Muscle of arm (tissue), 12 donors: Measurements from ENCODE around the gene SELENOI. TPM values are rescaled to one million over a fixed set of nuclear protein-coding genes. Genes with fewer than 3 reads are reported as not detected.

Experiments
- DNase-seq: peaks from one replicate; pipeline ENCODE4 v3.0.0-alpha.2; 2013
- polyA plus RNA-seq, 12 donors: library from polyadenylated mRNA; unstranded; fragments of 120-200 nt; gene quantifications; one replicate each; pipeline ENCODE4 v1.2.1, GENCODE V29; 2013; ENCODE audit not compliant: insufficient read length in 12 of 12

The SELENOI gene
- polyA plus RNA-seq, 12 donors: 9.8 to 14.6 (median 11.7) TPM; not detected in 1

DNA sequence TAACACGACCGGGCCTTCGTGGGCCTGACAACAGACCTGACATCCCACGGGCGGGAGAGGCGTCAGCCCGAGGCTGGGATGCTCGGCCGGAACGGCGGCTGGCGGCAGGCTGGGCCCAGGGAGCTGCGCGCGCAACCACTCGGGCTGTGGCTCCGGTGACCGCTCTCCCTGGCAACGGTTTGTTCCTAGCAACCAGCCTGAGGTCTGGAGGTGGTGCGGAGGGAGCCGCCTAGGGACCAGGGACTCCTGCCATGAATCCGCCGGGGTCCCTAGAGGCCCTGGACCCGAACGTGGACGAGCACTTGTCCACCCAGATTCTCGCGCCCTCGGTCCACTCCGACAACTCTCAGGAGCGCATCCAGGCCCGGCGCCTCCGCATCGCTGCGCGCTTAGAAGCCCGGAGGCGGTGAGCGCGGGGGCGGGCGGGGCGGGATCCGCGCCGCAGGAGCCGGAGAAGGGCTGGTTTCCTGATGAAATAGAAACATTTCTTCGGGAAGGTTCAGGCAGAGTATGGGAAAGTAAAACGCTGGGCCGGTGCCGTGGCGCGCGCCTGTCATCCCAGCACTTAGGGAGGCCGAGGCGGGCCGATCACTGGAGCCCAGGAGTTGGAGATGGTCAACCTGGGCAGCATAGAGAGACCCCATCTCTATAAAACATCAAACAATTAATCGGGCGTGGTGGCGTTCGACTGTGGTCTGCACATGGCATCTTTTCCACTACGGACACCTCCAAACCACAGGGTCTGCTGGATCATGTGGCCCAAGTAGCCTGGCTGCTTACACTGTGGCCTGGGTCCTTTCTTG, 56.0 kb downstream of the SELENOI start, which contains the start of gene DRC1:
TSS of gene DRC1 (plus strand) at position 182 of the 803 bp plus-strand sequence. CDS start at position 252, 70 bp downstream.
- peak; percentile 61 for DNase-seq

DNA sequence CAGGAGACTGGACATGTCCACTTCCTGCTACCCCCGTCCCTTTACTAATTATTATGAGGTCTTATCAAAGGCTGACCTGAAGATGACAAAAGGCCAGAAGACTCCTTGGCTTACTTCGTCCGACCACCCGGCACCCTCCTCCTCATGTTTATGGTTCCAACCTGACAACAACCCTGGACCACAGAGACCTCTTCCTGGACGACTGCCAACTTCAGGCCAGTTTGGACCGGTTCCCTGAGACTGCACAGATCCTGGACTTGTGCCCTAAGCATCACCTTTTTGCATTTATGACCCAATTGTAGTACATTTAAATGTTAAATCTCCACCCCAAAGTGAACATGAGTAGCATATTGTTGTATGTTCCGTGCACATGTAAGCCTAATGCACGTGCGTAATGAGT, 61.6 kb downstream of the SELENOI start:
- DNase-seq: no peak

DNA sequence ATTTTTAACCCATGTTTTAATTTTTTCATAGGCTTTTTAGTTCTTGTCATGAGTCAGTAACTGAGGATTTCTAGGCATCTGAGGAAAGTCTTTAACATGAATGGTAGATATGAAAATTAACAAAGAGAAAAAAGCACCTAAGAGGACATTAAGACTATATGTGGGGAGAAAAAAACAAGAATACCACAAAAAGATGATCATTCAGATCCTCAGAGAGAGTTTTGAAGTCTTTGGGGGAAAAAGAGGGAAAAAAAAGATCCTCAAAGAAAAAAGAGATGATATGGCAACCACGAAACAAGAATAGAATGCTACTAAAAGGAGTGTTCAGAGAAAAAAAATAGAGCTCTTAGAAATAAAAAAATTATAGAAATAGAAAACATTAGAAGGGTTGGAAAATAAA, 63.8 kb downstream of the SELENOI start:
- no peak for DNase-seq

DNA sequence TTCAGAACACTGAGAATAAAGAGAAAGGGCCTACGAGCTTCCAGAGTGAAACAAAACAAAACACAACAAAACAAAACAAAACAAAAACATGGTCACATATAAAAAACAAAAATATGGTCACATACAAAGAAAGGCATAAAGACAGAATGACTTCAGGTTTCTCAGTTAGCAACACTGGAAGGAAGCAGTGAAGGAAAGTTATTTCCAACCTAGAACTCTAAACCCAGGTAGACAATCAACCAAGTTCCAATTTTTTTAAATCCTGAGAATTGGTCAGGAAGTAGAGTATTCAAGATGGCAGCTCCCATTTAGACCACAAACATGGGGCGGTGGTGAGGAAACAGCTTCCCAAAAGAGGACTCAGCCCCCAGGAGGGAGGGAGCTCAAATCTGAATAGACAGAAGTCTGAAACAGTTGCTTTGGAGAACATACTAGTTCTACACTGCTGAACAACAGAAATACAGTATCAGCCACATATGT, 64.9 kb downstream of the SELENOI start:
- DNase-seq: no peak

DNA sequence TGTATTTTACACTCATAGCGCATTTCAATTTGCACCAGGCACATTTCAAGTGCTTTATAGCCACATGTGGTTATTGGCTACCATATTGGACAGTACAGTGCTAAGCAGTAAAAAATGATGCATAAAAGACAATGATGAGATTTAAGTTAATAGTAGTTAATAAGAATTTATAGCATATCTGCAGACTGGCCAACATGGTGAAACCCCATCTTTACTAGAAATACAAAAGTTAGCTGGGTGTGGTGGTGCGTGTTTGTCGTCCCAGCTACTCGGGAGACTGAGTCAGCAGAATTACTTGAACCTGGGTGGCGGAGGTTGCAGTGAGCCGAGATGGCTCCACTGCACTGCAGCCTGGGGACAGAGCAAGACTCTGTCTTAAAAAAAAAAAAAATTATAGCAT, 65.5 kb downstream of the SELENOI start:
- no peak for DNase-seq

DNA sequence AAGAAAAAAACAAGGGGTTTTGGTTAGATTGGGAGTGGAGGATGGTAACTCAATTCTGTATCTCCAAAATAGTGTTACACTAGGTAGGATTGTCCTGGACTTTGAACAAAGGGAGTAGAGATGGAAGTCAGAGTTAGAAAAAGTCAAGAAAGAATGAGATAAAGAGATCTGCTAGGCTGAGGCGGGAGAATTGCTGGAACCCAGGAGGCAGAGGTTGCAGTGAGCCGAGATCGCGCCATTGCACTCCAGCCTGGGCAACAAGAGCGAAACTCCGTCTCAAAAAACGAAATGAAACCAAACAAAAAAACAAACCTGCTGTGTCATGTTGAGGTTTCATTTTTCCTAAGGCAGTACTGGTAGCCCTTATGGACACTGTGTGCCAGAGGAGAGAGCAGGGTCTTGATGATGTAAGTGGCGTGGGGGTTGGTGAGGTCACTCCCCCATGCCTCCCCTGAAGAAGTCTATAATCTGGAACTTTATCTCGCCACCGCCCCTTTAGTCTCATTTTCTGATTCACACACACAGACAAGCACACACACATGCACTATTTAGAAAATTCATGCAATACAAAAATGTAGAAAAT, 66.2 kb downstream of the SELENOI start:
- no peak for DNase-seq

DNA sequence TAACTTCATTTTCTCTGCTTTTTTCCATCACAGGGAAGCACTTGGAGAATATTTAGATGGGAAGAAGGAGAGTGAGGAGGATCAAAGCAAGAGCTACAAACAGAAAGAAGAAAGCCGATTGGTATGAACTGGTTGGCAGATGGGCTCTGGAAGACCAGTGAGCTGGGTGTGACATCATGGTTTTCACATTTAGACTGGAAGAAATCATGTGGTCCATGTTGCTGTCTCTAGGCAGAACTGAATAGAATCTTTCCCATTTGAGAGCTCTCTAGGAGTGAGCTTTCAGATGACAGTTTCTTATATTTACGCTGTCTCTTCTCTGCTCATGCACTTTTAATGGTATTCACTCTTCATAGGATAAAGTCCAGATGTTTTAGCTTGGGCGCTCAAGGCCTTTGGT, 68.4 kb downstream of the SELENOI start:
- DNase-seq: no peak

DNA sequence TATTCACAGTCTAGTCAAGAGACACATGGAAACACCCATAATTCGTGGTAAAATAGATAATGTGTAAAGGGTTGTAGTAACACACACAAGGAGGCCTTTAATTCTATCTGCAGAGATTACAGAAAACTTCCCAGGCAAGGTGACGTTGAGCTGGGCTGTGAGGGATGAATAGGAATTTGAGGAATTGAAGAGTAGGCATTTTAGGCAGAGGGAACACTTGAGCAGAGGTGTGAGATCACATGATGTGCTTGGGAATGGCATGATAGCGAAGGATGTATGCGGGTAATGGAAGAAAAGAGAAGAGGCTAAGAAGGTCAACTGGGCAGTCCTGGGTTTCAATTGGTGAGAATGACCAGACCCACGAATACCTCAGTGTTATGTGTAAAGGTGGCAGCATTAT, 76.0 kb downstream of the SELENOI start:
- no peak for DNase-seq

DNA sequence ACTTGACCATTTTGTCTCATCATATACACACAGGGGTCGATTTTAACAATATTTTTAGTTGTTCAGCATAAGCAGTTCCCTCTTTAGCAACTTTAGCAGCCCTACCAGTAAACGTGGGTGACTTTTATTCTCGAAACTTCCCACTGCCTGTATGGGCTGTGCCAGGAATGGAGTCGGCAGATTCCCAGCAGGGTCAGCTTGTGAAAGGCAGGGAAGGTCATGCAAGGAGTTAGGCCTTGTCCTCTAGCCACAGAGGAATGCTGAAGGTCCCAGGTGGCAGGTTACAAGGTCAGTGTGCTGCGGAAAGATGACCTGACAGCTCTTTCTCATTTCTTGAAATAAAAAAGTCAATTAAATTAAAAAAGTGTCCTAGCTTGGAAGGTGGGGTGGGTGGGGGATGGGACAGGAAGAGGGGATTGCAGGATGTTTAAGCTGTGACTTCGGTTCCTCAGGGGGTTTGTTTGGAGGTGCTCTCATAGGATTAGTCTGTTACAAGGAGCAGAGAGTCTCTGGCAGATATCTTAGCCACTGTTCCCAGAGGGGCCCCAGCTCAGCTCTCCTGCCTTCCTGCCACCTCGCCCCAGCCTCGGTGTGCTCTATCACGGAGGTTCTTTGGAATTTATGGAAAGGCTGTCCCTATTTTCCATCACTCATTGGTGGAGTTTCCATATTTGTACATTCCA, 77.1 kb downstream of the SELENOI start:
- DNase-seq: no peak

DNA sequence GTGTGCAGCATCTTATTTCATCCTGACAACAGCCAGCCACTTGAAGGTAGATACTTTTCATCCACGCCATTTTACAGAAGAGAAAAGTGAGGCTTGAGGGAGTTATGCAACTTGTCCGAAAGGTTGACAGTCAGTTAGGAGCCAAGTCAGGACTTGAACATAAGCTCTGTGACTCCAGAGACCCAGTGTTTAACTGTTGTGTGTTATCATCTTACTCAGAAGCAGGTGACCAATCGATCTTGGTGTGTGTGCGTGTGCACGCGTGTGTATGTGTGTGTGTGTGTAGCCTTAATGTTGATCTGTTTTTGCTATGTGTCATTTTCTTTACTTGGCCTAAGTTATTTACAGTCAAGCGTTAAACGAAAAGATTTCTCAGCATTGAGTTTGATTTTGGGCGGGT, 77.8 kb downstream of the SELENOI start:
- DNase-seq: no peak

DNA sequence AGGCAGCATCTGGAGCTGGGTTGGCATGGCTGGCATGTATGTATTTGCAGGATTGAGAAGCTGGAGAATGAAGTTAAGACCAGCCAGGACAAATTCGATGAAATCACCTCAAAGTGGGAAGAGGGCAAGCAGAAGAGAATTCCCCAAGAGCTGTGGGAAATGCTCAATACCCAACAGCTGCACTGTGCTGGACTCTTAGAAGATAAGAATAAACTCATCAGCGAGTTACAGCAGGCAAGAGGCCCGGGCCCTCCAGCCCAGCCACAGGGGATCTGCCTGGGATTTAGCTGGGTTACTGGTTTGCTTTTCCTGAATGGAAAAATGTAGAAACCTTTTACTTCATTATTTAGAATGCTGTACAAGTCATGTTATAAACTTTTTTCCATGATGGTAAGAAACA, 78.3 kb downstream of the SELENOI start:
- no peak for DNase-seq

DNA sequence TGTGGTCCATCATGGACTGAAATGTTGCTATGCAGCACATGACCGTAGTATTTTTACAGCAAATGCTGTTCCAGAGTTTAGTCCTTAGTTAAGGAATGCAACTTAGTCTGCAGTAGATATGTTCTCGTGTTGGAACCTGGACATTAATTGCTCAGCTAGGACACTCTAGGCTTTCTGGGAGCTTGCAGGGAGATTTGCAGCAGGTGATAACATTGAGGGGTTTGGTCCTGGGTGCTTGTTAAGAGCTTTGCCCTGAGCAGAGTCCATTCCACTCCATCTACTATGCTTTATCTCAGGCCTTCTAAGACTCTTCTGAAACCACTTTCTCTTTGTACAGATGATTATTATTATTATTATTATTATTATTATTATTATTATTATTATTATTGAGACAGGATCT, 82.9 kb downstream of the SELENOI start:
- no peak for DNase-seq

DNA sequence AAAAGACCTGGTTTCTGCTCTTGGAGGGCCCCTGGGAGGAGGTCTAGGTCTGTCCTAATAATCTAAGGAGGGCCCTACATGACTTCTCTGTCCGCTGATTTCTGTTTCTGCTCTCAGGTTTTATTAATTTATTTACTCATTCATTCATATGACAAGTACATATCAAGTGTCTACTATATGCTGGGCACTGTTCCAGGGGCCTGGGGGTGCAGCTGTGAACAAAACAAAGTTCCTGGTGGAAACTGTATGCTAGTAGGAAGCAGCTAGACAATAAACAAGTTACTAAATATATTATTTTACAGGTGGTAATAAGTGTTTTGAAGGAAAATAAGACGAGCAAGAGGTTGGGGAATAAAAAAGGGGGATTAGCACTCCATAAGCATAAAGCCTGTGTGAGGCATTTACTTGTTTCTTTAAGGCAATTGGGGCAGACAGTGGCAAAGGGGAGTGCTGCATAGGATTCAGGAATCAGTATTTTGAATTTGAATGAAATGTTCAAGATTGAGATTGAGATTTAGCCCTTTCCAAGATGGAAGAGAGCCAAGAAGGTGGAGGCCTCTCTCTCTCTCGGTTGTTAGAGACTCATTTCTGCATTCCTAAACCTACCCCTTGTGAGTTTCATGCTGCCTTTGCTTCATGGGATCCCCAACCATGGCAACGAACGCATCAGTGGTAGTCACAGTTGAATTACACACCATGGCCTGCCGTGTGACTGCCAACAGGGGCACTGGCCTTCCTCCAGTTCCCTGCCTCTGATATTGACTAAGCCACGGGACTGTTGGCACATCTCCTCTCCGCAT, 84.0 kb downstream of the SELENOI start:
- DNase-seq: peak; percentile 4

DNA sequence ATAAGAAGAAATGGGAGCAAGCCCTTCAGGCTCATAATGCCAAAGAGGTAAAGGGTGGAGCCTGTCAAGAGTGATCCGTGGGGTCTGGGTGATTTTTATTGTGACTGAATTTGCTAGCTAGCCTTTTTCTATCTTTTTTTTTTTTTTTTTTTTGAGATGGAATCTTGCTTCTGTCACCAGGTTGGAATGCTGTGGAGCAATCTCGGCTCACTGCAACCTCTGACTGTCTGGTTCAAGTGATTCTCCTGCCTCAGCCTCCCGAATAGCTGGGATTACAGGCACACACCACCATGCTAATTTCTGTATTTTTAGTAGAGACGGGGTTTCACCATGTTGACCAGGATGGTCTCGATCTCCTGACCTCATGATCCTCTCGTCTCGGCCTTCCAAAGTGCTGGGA, 84.9 kb downstream of the SELENOI start:
- DNase-seq: no peak

DNA sequence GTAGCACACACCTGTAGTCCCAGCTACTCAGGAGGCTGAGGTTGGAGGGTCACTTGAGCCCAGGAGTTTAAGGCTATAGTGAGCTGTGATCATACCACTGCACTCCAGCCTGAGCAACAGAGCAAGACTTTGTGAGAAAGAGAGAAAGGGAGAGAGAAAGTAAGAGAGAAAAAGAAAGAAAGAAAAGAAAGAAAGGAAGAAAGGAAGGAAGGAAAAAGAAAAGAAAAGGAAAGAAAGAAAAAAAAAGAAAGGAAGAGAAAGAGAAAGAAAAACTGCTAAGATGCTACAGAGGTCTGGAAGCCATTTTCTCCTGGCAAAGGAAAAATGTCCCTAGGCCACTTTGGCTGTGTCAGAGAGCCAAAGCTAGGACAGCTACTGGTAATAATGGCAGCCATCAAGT, 86.4 kb downstream of the SELENOI start:
- DNase-seq: no peak

DNA sequence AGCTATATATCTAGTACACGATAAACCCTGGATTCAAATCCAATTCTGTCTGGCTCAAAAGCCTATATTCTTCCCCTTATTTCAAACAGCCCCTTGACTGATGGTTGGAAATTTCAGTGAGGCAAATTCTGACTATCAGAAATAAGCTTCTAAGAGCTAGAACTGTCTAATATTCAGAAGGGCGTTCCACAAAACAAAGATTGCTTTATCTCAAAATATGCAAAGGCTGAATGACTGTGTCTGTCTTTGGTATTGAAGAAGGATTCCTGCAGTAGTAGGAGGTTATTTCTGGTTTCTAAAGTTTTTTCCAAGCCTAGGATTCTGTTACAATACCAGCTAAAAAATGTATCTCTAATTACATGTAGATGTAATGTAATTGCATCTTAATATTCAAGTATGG, 86.9 kb downstream of the SELENOI start:
- no peak for DNase-seq

DNA sequence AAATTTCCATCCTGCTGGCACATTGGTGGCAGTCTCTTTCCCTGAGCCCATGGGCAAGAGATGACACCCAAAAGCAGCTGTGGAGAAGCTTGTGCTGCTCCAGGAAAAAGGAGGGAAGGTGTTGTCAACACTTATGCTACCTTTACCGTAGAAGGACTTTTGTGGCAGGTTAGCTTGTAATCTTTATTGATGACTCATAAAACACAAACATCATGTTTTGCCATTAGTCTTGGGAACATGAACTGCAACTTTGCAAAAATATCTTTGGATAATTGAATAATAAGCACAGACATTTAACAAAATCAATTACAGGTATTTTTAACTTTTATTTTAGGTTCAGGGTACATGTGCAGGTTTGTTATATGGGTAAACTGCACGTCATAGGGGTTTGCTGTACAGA, 89.2 kb downstream of the SELENOI start:
- no peak for DNase-seq

DNA sequence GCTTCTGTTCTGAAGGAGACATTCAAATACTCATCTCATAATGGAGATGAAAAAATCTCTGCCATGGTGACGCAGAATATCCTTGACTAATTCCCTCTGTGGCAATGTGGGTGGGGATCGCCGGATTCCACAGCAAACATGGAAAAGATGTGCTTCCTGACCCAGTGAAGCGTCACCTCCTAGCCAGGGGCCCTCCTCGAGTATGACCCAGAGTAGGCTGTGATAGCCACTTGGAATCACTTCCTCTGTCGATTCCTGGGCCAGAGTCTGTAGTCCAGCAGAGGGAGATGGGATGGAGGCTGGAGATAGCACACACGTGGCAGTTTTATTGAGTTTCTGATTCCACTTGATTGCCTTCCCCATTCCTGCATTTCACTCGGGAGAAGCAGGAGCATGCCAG, 92.6 kb downstream of the SELENOI start:
- DNase-seq: no peak

DNA sequence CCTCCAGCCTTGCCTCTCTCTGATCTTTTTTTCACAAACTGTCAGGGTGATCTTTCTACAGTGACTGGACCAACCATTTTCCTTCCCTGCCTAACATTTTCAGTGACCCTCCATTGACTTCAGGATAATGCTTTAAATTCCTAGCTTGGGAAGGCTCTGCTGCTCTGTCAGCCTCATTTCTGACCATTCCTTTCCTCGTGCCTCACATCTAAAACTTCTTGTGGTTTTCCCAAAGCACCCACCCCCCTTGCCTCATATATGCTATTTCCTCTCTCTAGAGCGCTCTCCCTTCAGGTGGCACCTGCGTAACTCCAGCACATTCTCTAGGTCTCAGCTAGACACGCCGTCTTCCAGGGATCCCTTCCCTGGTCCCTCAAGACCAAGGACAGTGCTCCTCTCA, 93.0 kb downstream of the SELENOI start:
- no peak for DNase-seq

DNA sequence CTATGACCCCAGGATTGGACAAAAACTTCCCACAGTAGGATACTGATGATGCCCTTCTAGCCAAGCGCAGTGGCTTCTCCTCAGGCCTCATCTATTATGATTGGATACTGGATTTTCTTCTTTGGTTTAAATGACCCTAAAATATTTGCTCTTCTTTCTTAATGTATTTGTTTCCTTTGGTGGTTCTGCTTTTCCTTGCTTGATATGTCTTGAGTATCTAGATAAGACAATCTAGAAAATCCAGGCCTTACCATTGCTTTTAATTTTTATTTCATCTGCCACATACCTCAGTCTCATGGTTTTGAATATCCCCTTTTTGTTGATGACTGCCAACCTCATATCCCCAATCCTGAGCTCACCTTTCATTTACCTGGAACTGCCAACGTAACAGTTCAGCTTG, 96.4 kb downstream of the SELENOI start:
- no peak for DNase-seq

DNA sequence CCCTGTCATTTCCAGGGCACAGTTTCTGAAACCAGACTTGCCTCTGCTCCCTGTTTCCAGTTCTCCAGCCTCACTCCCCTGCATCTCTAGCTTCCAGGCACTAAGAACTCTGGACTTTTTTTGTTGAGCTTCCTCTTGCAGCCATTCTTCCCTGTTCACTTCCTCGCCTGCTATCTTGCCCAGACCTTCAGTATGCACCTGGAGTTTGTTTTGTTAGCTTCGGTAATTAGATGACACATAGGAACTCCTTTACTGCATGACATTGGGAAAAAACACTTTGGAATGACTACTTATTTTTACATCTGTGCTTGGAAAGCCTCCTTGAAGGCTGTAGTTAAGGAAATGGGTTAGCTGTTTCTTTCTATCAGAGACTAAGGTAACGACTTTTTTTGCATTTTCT, 96.8 kb downstream of the SELENOI start:
- no peak for DNase-seq

DNA sequence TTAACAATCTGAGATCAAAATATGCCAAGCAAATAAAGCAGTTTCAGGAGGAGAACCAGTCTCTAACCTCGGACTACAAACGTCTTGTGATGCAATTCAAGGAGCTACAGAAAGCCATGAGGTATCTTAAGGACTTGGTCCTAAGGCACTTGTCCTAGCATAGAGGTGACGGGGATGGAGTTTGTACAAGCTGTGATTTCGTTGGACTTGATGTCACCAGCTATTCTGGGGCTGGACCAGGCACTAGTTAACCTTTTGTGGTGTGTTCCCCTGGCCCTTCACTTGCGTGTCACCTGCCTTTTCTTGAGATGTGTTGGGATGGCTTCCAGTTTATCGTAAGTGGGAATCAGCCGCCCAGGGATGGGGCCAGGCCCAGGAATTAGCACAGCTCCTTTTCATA, 98.3 kb downstream of the SELENOI start:
- no peak for DNase-seq
